Immature natural killer cell (primary cell): ENCODE data around the gene VPS33B. TPM values are rescaled to one million over a fixed set of nuclear protein-coding genes. Genes with fewer than 3 reads are reported as not detected.

ENCODE experiments used
- DNase-seq, 3 donors: peaks; one replicate each; pipeline ENCODE4 v3.0.0; 2022; ENCODE audit warnings: mixed read lengths in 1 of 3
- H3K27ac Mint-ChIP-seq, 6 donors: one replicate each; pipeline ENCODE4 v1.8.0; 2020; ENCODE audit warnings: mixed read lengths in 6 of 6, mild to moderate bottlenecking in 5 of 6, inconsistent platforms in 4 of 6, moderate library complexity in 3 of 6
- H3K27me3 Mint-ChIP-seq, 3 donors: one replicate each; pipeline ENCODE4 v1.8.0; 2020 to 2021; ENCODE audit warnings: low read depth in 3 of 3, mild to moderate bottlenecking in 3 of 3, mixed read lengths in 3 of 3, moderate library complexity in 3 of 3, inconsistent platforms in 1 of 3
- H3K36me3 Mint-ChIP-seq, 3 donors: one replicate each; pipeline ENCODE4 v1.8.0; 2020; ENCODE audit warnings: mixed read lengths in 3 of 3, inconsistent platforms in 2 of 3, mild to moderate bottlenecking in 2 of 3
- H3K4me1 Mint-ChIP-seq, 2 donors: one replicate each; pipeline ENCODE4 v1.8.0; 2020; ENCODE audit warnings: inconsistent platforms in 2 of 2, mild to moderate bottlenecking in 2 of 2, mixed read lengths in 2 of 2, moderate library complexity in 1 of 2
- H3K4me3 Mint-ChIP-seq, 5 donors: one replicate each; pipeline ENCODE4 v1.8.0; 2020; ENCODE audit warnings: mild to moderate bottlenecking in 5 of 5, mixed read lengths in 5 of 5, inconsistent platforms in 3 of 5, moderate library complexity in 3 of 5
- H3K9me3 Mint-ChIP-seq, 6 donors: one replicate each; pipeline ENCODE4 v1.8.0; 2020; ENCODE audit warnings: mild to moderate bottlenecking in 6 of 6, mixed read lengths in 6 of 6, inconsistent platforms in 4 of 6, moderate library complexity in 3 of 6
- polyA plus RNA-seq, 3 donors: library from polyadenylated mRNA; unstranded; fragments of 300-500 nt; fragmentation: Illumina TruSeq; gene quantifications; one replicate each; pipeline ENCODE4 v1.2.3, GENCODE V29; 2021

The VPS33B gene
- polyA plus RNA-seq, 3 donors from 2014 or later, result 4.2 to 10.5 (median 4.7) TPM

DNA sequence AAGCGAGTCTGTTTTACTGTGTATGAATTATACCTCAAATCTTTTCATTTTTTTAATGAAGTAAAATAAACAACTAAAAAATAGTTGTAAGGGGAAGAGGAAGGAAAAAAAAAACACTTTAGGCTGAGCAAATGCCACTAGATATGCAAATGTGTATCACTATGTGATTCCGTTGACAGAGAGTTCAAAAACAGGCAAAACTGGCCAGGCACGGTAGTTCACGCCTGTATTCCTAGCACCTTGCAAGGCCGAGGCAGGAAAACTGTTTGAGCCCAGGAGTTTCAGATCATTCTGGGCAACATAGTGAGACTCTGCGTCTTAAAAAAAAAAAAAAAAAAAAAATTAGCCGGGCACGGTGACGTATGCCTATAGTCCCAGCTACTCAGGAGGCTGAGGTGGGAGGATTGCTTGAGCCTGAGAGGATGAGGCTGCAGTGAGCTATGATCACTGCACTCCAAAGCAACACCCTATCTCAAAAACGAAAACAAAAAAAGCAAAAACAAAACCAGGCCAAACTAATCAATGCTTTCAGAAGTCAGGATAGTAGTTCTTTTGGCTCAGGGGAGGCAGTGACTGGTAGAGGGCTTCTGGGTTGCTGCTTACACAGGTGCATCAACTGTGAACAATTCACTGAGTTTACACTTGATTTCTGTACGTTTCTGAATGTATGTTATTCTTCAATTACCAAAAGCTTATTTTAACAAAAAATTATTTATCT is 35.4 kb downstream of the VPS33B start:
- H3K27me3 Mint-ChIP-seq, result peaks cover 0 to 2% (median 0%) of the 10 kb centered on the region in 3 donors
- DNase-seq, result no peak
- peak overlapping the region in 1 of 6 donors; percentile 49 for H3K27ac Mint-ChIP-seq
- H3K4me1 Mint-ChIP-seq, result peaks cover 9 to 15% of the 10 kb centered on the region in 2 donors
- no peak overlapping the region for H3K4me3 Mint-ChIP-seq
- H3K36me3 Mint-ChIP-seq, result no peaks in the 10 kb centered on the region
- H3K9me3 Mint-ChIP-seq, result peaks cover 0 to 2% (median 0%) of the 10 kb centered on the region in 6 donors

DNA sequence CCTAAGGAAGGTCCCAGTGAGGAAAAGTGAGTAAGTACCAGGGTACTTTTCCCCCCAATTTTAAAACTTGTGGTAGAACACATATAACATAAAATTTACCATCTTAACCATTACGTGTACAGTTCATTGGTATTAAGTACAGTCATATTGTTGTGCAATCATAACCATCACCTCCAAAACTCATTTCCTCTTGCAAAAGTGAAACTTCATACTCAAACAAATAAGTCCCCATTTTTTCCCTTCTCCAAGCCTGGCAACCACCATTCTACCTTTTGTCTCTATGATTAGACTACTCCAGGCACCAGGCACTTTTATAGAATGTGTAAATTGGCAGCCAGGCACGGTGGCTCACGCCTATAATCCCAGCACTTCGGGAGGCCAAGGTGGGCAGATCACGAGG is 40.3 kb downstream of the VPS33B start:
- no peak for DNase-seq
- Mint-ChIP-seq H3K36me3 (peaks cover 0 to 8% (median 7%) of the 10 kb centered on the region in 3 donors), H3K4me1 (peaks cover 4 to 7% of the 10 kb centered on the region in 2 donors), H3K27ac (peak overlapping the region in 2 of 6 donors; percentile 19 to 37), H3K9me3 (no peaks in the 10 kb centered on the region), H3K27me3 (no peaks in the 10 kb centered on the region), H3K4me3 (no peak overlapping the region)

DNA sequence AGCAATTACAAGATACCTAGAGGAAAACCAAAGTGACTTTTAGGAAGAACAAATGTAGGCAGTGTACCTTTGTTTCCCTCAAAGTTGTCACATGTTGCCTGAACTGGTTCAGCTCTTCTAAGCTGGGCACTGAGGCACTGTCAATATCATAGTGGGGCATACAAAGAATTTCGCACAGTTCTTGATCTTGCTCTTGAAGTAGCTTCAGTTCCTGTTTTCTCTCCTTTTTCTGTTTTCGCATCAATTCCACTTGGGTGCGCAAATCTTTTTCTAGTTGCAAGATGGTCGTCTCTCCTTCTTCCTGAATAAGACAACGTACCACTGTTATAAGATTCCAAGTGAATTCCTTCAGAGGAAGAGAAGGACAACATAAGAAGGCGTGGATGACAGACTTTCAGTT is 40.7 kb downstream of the VPS33B start:
- H3K36me3 Mint-ChIP-seq, result peaks cover 0 to 8% (median 7%) of the 10 kb centered on the region in 3 donors
- H3K4me1 Mint-ChIP-seq, result peaks cover 4 to 7% of the 10 kb centered on the region in 2 donors
- H3K27ac Mint-ChIP-seq, result no peak overlapping the region
- H3K9me3 Mint-ChIP-seq, result no peaks in the 10 kb centered on the region
- DNase-seq, result no peak
- no peaks in the 10 kb centered on the region for H3K27me3 Mint-ChIP-seq
- no peak overlapping the region for H3K4me3 Mint-ChIP-seq

DNA sequence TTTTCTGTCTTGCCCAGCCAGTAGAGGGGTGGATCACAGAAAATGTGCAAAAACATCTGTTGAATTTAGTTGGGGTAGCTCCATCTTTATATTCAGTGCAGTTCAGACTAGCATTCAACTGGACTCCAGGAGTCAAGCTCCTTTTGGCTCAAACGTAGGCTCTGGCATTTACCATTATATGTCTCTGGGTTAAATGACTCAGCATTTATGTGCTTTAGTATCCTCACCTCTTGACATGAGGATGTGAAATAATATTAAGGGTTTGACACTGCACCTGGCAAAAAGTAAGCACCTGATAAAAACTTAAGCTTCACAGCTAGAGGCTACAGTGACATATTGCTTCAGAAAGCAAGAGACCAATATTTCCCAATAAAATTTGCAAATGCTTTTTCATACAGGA is 42.8 kb downstream of the VPS33B start:
- Mint-ChIP-seq H3K36me3 (peaks cover 2 to 10% (median 9%) of the 10 kb centered on the region in 3 donors), H3K27ac (no peak overlapping the region), H3K9me3 (no peaks in the 10 kb centered on the region), H3K27me3 (no peaks in the 10 kb centered on the region), H3K4me1 (peaks cover 4 to 7% of the 10 kb centered on the region in 2 donors), H3K4me3 (no peak overlapping the region)
- DNase-seq, result no peak

DNA sequence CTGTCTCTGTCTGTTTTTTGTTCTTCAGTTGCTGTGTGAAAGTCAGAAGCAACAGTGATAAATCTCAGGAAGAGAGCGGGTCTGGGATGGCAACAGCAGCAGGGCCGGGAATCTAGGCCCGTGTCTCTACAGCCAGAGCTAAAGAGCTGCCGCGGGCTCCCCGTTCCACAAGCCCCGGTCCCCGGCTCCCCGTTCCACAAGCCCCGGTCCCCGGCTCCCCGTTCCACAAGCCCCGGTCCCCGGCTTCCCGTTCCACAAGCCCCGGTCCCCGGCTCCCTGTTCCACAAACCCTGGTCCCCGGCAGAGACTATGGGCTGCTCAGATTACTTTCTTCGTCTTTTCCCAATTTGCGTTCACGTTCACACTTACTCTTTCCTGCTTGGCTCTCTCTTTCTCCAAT is 48.2 kb downstream of the VPS33B start:
- H3K27ac Mint-ChIP-seq, result no peak overlapping the region
- DNase-seq, result no peak
- H3K36me3 Mint-ChIP-seq, result peaks cover 5 to 10% (median 9%) of the 10 kb centered on the region in 3 donors
- no peaks in the 10 kb centered on the region for H3K4me1 Mint-ChIP-seq
- H3K9me3 Mint-ChIP-seq, result no peaks in the 10 kb centered on the region
- H3K4me3 Mint-ChIP-seq, result no peak overlapping the region
- H3K27me3 Mint-ChIP-seq, result no peaks in the 10 kb centered on the region

DNA sequence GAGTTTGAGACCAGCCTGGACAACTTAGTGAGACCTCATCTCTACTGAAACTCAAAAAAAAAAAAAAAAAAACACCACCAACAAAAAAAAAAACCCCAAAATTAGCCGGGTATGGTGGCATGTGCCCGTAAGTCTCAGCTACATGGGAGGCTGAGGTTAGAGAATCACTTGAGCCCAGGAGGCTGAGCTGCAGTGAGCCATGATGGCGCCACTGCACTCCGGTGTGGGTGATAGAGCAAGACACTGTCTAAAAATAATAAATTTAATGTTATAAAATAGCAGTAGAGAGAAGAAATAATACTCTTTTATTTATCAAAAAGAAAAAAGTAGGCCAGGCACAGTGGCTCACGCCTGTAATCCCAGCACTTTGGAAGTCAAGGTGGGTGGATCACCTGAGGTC is 50.3 kb downstream of the VPS33B start:
- Mint-ChIP-seq H3K27me3 (no peaks in the 10 kb centered on the region), H3K27ac (no peak overlapping the region), H3K9me3 (no peaks in the 10 kb centered on the region), H3K4me3 (no peak overlapping the region), H3K4me1 (no peaks in the 10 kb centered on the region), H3K36me3 (peaks cover 5 to 9% (median 8%) of the 10 kb centered on the region in 3 donors)
- no peak for DNase-seq

DNA sequence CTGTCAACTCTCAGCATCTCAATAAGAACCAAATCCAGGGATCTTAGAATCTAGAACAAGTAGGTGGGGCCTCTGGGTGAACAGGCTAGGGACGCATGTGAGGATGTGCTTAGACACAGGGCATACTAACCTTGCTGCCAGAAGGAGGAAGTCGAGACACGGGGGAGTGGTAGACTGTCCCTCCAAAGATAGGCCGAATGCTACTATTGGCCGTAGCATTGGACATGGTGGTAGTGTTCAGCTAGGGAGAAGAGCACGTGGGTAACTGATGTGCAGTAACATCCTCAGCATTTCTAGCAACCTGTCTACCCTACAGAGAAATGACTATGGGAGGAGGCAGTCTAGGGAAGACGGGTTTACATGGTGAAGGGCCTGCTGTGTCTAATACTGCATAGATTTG is 52.1 kb downstream of the VPS33B start:
- Mint-ChIP-seq H3K27ac (no peak overlapping the region), H3K4me3 (no peak overlapping the region), H3K27me3 (no peaks in the 10 kb centered on the region)

DNA sequence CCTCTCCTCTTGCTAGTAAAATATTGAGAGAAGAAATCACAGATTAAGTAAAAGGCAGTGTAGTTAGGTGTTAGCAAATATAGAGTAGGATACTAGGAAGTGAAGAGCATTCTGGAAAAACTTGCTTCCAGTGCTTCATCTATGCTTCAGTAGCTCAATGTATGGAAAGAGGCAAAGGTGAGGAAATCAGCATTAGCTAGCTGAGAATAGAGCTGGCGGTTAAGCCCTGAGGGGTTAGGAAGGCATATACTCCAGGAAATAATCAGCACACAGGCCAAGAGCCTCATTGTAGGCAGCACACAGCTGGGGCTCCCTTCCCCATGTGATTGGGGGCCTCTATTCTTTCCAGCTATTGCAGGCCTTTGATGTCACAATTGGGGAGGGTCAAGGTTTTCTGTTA is 54.0 kb downstream of the VPS33B start:
- Mint-ChIP-seq H3K4me3 (no peak overlapping the region), H3K9me3 (no peaks in the 10 kb centered on the region), H3K27ac (peak overlapping the region in 1 of 6 donors; percentile 84), H3K27me3 (no peaks in the 10 kb centered on the region), H3K36me3 (peaks cover 4 to 8% (median 8%) of the 10 kb centered on the region in 3 donors), H3K4me1 (no peaks in the 10 kb centered on the region)
- DNase-seq, result no peak

More for the DNA sequence above, 52.1 kb downstream of the VPS33B start:
- peaks cover 9 to 13% (median 13%) of the 10 kb centered on the region in 3 donors for H3K36me3 Mint-ChIP-seq
- no peaks in the 10 kb centered on the region for H3K4me1 Mint-ChIP-seq
- DNase-seq, result no peak
- H3K9me3 Mint-ChIP-seq, result no peaks in the 10 kb centered on the region

DNA sequence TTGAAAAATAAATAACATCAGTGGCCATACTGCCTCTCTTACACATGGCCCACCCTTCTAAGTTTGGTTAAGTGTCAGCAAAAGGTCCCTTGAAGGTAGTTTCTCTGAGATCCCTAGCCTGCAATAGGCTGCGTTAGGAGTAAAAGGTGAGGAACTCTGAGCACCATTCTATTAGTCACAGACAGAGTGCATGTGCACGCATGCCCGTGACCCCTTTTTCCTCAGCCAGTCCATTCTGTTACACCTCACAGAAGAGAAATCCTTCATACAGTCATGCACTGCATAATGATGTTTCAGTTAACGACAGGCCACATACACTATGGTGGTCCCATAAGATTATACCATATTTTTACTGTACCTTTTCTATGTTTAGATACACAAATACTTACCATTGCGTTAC is 55.2 kb downstream of the VPS33B start:
- Mint-ChIP-seq H3K4me1 (no peaks in the 10 kb centered on the region), H3K27ac (peak overlapping the region in 1 of 6 donors; percentile 26), H3K4me3 (no peak overlapping the region), H3K36me3 (peaks cover 7 to 9% (median 8%) of the 10 kb centered on the region in 3 donors), H3K9me3 (no peaks in the 10 kb centered on the region), H3K27me3 (no peaks in the 10 kb centered on the region)
- no peak for DNase-seq

DNA sequence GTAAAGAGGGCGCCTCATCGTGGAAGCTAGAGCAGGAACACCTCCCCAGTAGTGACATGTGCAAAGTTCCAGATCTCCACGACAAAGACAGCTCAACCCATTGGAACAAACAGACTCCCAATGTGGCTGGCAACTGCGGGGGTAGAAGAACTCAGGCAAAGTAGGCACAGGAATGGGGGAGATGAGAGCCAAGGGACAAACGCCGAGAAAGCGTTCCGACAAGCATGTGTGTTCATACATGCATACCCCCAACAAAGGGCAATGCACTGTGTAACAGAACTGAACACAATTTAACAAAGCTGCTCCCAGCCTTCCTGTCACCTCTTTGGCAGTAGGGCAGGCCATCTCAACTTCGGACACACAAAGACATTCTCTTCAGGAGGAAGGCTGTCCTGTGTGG is 56.1 kb downstream of the VPS33B start:
- DNase-seq, result no peak
- Mint-ChIP-seq H3K36me3 (peaks cover 7 to 13% (median 11%) of the 10 kb centered on the region in 3 donors), H3K4me1 (no peaks in the 10 kb centered on the region), H3K27me3 (no peaks in the 10 kb centered on the region), H3K27ac (peak overlapping the region in 1 of 6 donors; percentile 4), H3K9me3 (no peaks in the 10 kb centered on the region), H3K4me3 (no peak overlapping the region)

DNA sequence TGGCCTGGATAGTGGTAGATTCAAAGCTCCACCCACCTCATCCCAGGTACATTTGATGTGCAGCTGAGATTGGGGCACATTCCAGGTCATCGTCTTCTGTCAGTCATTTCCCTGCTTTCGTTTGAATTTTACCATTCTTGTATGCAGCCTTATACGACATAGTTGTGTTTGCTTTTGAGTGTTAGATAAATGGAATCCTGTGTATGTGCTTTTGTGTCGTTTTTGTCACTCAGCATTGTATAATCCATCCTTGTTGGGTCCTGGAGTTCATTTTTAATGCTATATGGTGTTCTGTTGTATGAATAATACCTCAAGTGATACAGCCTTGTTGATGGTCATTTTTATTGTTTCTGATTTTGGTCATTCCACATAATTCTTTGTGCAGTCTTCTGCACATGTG is 60.4 kb downstream of the VPS33B start:
- no peak for DNase-seq

DNA sequence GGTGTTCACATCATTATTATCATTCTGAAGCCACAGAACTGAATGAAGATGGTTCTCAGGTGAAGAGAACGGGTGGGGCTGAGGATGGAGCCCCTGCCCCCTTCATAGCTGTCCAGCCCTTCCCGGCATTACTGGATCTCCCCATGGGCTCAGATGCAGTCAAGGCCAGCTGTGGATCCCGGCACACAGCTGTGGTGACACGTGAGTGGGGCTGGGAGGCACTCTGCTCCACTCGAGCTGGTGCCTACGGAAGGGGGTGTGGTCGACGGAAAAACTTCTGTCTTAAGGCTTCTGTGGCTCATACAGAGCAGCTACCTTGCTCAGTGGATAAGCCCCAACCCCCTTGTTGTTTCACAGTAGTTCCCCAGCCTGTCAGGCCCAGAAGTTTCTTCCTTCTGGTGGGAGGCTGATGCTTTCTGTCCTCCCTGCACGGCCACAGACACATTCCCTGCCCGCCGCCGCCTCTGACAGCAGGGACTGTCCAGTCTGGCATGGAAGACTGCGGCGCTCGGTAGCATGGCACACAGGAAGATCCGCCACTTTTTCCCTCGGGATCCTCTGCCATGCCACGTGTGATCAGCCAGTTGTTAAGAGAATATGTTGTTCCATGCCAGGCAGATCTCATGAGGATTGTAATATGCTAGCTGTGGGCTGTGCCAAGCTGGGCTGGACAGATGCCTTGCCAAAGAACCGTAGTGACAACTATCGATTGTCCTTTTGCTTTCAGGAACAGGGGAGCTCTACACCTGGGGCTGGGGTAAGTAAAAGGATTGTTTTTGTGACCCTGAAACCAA is 61.9 kb downstream of the VPS33B start:
- Mint-ChIP-seq H3K9me3 (no peaks in the 10 kb centered on the region), H3K27ac (no peak overlapping the region), H3K27me3 (no peaks in the 10 kb centered on the region), H3K4me3 (no peak overlapping the region), H3K4me1 (peaks cover 5 to 11% of the 10 kb centered on the region in 2 donors), H3K36me3 (peaks cover 3 to 14% (median 9%) of the 10 kb centered on the region in 3 donors)
- DNase-seq, result no peak

More for the DNA sequence above, 60.4 kb downstream of the VPS33B start:
- H3K9me3 Mint-ChIP-seq, result no peaks in the 10 kb centered on the region
- peaks cover 0 to 4% of the 10 kb centered on the region in 2 donors for H3K4me1 Mint-ChIP-seq
- H3K36me3 Mint-ChIP-seq, result peaks cover 7 to 19% (median 13%) of the 10 kb centered on the region in 3 donors
- H3K4me3 Mint-ChIP-seq, result no peak overlapping the region
- H3K27ac Mint-ChIP-seq, result peak overlapping the region in 1 of 6 donors; percentile 30
- H3K27me3 Mint-ChIP-seq, result no peaks in the 10 kb centered on the region

DNA sequence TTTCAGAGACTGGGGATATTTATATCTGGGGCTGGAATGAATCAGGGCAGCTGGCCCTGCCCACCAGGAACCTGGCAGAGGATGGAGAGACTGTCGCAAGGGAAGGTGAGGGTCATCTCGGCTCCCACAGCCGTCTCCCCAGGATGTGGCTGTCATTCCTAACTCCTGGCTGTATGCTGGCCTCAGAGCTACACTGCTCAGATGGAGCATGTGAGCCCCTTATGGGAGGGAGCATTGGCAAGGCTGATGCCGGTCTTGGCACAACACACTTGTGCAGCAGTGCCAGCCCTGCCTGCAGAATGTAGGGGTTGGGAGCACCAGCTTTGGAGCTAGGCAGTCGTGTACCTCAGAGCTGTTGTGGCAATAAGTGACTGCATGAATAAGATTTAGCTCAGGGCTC is 62.5 kb downstream of the VPS33B start:
- no peaks in the 10 kb centered on the region for H3K27me3 Mint-ChIP-seq
- H3K4me3 Mint-ChIP-seq, result no peak overlapping the region
- peaks cover 3 to 14% (median 9%) of the 10 kb centered on the region in 3 donors for H3K36me3 Mint-ChIP-seq
- no peak for DNase-seq
- H3K9me3 Mint-ChIP-seq, result no peaks in the 10 kb centered on the region
- H3K4me1 Mint-ChIP-seq, result peaks cover 5 to 13% of the 10 kb centered on the region in 2 donors
- H3K27ac Mint-ChIP-seq, result peak overlapping the region in 1 of 6 donors; percentile 7

DNA sequence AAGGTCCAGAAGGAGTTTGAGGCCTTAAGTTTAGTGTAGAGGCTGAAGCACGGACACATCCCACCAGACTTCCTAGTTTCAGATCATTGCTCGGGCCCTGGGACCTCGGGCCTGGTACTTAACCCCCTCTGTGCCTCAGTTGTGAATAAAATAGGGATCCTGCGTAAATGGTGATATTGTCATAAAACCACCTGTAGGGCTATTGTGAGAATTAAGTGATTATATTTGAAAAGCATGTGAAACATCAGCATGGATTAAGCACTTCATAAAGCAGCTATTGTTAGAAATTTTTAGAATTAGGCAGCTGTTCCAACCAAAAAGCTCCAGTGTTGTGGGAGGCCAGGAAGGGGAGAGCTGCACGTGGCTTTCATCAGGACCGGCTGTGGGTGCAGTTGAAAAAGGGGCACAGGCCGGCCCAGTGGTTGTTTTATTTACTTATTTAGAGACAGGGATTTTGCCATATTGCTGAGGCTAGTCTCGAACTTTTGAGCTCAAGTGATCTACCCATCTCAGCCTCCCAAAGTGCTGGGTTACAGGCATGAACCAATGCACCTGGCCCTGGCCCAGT is 63.3 kb downstream of the VPS33B start:
- no peak for DNase-seq
- peak overlapping the region in 1 of 5 donors; percentile 38 for H3K4me3 Mint-ChIP-seq

More for the DNA sequence above, 63.3 kb downstream of the VPS33B start:
- H3K9me3 Mint-ChIP-seq, result no peaks in the 10 kb centered on the region
- H3K27me3 Mint-ChIP-seq, result no peaks in the 10 kb centered on the region
- peak overlapping the region in 1 of 6 donors; percentile 53 for H3K27ac Mint-ChIP-seq
- peaks cover 7 to 16% of the 10 kb centered on the region in 2 donors for H3K4me1 Mint-ChIP-seq
- H3K36me3 Mint-ChIP-seq, result peaks cover 3 to 14% (median 9%) of the 10 kb centered on the region in 3 donors
